ENCODE results near the gene AP2S1.
A peak's percentile ranks its signal among the peaks of the same experiment; 100 is the strongest.

AP2S1 gene

GRCh38 chr19:46798713-46799112, 51.9 kb downstream of the AP2S1 start:
- no peak for DNase-seq

GRCh38 chr19:46797881-46798280, 52.8 kb downstream of the AP2S1 start:
- no peak for DNase-seq

GRCh38 chr19:46791944-46792343, 58.7 kb downstream of the AP2S1 start:
- DNase-seq: no peak

GRCh38 chr19:46789371-46789770, 61.3 kb downstream of the AP2S1 start:
- no peak for DNase-seq

GRCh38 chr19:46788968-46789338, 61.7 kb downstream of the AP2S1 start:
- no peak for DNase-seq

GRCh38 chr19:46788262-46788967, 62.2 kb downstream of the AP2S1 start, which contains the start of gene SLC1A5:
Gene SLC1A5 (minus strand): TSS chr19:46788594. CDS start chr19:46787965, 629 bp downstream.
- DNase-seq: peak; percentile 95

Measured in NCI-H1436 (cell line).